NCI-H2227 (cell line): ENCODE results near the gene MT1F.
"Not testable (repeated sequence)": the region's sequence is repeated elsewhere in the genome, so short reads cannot be mapped to it uniquely, and the experiment has no call there.

ENCODE experiments used
- DNase-seq: peaks from one replicate; lab custom pipeline; 2025; ENCODE audit not compliant: unreplicated experiment; lab: John Stamatoyannopoulos, UW

Gene MT1F

DNA sequence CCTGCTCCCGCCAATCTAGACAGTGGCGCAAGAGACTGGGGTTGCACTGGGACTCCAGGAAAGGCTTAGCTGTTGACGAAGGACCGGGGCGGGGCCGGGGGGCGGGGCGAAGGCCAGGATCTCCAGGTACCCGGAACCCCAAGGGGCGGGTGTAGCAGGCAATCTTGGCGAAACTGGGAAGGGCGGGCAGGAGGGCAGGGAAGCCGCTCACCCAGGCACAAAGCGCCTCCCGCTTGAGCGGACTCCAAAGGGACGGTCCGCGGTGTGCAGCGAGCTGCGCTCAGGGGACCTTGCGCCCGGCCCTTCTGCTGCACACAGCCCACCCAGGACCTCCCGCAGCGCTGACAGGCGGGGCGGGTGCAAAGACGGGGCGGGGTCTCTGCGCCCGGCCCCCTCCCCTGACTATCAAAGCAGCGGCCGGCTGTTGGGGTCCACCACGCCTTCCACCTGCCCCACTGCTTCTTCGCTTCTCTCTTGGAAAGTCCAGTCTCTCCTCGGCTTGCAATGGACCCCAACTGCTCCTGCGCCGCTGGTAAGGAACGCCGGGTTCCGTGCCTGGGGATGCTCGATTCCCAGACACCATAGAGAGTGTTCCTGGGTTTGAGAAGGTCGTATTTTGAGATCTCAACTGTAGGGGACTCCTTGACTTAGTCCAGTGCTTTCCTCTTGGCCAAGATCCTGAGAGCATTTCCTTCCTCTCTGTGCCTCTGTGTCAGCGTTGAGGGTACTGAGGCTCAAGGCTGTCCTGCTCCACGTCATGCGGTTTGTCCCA is at the start of gene MT1F:
Gene MT1F, plus strand, starts transcription at position 405 of the 772 bp plus-strand sequence. Its CDS starts 100 bp downstream, at position 505.
- peak; percentile 89 for DNase-seq

DNA sequence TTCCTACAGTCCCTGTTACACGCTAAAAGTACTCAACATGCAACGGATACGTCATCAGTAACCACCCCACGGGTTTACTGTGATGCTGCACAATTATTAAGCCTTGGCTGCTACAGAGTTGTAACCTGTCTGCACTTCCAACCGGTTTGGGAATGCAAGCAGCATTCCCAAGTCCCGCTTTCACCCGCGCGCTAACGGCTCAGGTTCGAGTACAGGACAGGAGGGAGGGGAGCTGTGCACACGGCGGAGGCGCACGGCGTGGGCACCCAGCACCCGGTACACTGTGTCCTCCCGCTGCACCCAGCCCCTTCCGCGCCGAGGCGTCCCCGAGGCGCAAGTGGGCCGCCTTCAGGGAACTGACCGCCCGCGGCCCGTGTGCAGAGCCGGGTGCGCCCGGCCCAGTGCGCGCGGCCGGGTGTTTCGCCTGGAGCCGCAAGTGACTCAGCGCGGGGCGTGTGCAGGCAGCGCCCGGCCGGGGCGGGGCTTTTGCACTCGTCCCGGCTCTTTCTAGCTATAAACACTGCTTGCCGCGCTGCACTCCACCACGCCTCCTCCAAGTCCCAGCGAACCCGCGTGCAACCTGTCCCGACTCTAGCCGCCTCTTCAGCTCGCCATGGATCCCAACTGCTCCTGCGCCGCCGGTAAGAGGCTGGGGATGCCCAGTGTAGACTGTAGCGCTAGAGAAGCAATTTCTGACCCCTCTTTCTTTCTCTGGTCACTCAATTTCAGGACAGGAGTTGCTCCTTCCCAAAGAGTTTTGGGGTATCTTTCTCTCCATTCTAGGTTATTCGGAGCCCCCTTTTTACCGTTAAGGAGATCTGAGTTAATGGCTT is 49.5 kb upstream of the MT1F start, which contains the start of gene MT2A:
Gene MT2A, plus strand, starts transcription at position 542 of the 833 bp plus-strand sequence. Its CDS starts 72 bp downstream, at position 614.
- peak; percentile 93 for DNase-seq

DNA sequence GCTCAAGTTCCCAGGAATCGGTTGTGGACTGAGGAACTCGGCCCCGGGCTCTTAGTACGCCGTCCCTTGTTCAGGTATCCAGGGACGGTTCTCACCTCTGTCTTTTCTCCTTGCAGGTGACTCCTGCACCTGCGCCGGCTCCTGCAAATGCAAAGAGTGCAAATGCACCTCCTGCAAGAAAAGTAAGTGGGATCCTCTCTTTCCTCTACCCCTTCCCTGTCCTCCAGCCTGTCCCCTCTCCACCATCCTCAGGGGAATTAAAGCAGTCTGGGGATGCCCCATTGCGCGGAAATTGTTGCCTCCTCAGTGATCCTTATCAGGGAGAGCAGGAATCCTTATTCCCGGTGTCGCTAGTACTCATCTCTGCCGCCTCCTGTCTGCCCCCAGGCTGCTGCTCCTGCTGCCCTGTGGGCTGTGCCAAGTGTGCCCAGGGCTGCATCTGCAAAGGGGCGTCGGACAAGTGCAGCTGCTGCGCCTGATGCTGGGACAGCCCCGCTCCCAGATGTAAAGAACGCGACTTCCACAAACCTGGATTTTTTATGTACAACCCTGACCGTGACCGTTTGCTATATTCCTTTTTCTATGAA is 48.8 kb upstream of the MT1F start:
- DNase-seq, result no peak

DNA sequence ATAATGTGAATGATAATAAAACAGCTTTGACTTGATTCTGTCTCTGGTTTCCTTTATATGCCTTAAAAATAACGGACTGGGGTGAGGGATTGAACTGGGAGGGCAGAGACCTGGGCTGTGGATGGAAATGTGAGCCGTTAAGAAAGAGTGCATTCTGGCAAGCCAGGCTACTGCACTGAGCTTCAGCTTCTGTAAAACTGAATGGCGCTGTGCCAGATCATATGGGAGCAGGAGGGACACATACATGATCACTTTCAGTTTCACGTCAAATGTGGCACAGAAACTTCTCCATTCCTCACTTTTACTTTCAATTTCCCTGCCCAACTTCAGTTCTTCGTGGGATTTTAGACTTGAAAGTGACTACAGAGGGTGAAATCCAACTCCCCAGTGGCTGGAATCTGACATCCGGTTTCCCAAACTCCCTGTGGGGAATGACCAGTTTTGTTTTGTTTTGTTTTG is 48.3 kb upstream of the MT1F start:
- peak; percentile 19 for DNase-seq

DNA sequence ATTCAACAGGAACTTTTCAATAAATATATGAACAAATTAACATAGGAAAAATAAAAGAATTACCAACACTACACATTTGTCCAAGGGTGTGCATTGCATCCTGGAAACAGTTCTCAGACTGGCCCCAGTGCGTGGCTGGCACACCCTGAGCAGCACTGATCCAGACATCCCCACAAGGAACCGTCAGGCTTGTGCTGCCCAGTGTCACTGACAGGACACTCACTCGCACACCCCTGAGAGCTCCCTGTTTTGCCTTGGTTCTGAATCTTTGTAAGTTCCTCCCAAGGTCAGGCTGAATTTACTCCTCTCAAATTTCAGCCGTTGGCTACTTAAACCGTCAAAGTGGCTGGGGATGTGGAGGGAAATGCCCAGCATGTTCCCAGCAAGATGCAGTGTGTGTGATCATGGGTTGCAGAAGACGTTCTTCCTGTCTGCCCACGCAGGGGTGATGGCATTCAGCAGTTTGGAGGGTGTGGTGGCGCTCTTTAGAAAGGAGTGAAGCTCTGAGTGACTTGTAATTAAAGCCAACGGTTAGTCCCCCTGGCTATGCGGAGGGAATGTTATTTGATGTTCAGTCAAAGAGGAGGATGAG is 47.6 kb upstream of the MT1F start:
- no peak for DNase-seq

DNA sequence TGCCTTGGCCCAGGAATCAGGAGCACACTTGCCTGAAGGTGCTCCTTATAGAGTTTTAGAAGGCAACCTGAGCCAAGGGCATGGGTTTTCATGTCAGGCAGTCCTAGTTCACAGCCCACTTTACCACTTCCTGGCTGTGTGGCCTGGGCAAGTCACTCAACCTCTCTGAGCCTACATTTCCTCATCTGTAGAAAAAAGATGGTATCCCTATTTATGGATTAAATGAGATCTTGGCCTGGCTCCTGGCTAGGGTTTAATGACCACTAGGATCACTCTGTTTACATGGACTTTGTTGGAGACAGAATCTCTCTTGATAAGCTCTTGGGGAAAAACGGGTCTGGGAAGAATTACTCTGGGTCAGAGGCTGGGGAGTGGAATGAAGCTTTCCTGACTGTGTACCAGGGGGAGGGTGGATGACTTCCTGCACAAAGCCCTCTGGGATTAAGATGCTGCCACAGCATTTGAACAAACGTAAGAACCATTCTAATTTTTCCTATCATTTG is 47.1 kb upstream of the MT1F start:
- DNase-seq, result no peak

DNA sequence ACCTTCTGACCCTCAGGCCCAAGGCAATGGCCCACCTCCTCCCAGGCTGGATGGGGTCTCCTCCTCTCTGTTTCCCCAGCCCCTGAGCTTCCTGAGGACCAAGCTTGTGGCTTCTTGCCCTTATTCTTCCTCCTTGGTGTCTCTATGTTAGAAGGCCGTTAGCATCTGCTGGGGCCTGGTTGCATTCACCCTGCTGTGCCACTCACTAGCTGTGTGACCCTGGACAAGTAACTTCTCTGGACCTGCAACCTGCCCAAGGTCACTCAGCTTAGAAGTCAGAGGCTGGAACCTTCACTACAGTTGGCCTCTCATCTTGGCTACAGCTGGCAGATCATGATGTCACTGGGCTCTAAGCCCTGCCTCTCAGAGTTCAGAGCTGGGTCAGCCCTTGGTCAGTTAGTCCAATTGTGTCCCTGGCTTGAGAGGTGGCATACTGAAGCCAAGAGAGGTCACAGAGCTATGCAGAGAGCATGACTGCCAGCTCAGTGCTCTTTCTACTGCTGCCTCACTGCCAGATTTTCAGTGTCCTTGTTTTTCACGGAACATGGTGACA is 46.4 kb upstream of the MT1F start:
- no peak for DNase-seq

DNA sequence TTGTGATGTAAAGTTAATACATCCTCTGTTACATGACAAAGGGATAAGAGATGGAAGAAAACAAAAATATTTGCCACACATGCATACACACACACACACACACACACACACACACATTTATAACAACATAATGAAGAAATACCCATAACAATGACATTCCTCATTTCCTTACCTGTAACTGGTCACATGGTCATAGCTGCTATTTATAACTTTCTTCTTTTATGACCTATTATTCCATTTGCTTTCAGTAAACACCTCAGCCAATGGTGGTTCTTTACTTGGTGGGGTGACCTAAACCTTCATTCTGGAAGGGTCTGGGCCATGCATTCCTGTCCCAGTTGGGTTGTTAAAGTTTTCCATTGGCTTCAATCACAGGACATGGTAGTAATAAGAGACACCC is 44.1 kb upstream of the MT1F start:
- no peak for DNase-seq

DNA sequence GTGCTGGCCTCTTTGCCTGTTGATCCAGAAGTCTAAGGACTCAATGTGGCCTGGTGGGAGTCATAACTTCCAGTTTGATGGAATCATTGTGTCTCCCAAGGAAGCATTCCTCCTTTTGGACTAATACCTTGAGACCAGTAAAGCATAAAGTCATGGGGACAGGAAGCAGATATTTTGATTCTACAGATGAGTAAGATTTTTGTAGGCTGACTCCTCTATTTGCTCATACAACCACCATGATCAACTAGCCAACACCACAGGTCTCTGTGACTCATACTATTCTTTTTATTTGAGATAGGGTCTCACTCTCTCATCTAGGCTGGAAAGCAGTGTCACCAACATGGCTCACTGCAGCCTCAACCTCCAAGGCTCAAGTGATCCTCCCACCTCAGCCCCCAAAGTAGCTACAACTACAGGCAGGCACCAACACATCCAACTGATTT is 43.2 kb upstream of the MT1F start:
- DNase-seq, result no peak

DNA sequence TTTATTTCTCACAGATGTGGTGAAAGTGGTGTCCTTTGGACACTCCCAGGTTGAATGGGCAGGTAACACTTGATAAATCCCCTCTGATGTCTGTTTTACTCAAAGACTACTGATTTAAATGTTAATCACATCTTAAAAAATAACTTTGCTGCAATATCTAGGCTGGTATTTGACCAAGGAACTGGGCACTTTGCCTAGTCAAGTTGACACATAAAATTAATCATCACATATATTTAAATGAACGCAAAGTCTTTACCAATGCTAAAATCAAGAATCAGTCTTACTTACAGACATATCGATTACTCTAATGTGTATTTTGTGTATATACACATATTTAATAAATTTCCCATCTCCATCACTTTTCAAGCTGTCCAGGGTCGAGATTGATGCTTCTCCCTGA is 42.4 kb upstream of the MT1F start:
- no peak for DNase-seq

DNA sequence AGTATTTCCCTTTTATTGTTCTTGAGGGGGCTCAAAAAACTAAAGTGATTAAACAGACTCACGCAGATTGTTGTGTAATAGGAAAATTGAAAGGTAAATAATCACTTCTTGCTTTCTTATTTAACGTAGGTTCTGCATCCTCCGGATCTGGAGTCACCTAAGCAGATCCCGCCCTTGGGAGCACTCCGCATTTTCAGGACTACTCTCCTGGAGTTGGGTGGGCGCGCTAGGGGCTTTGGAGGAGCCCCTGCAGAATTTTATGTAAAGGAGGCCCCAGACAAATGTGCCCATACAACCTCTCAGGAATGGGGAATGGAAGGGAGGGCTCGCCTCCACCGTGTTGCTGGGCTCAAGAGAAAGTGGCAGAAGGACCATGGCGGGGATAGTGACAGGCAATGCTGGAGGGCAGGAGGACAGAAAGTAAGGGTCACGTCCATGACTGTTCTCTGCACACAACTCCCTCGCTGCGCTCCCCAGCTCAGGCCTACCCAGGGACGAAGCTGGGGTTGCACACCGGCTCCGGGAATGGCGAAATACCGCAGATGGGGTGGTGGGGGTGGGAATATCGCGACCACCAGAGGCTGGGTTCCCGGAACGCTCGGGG is 41.0 kb upstream of the MT1F start:
- no peak for DNase-seq

DNA sequence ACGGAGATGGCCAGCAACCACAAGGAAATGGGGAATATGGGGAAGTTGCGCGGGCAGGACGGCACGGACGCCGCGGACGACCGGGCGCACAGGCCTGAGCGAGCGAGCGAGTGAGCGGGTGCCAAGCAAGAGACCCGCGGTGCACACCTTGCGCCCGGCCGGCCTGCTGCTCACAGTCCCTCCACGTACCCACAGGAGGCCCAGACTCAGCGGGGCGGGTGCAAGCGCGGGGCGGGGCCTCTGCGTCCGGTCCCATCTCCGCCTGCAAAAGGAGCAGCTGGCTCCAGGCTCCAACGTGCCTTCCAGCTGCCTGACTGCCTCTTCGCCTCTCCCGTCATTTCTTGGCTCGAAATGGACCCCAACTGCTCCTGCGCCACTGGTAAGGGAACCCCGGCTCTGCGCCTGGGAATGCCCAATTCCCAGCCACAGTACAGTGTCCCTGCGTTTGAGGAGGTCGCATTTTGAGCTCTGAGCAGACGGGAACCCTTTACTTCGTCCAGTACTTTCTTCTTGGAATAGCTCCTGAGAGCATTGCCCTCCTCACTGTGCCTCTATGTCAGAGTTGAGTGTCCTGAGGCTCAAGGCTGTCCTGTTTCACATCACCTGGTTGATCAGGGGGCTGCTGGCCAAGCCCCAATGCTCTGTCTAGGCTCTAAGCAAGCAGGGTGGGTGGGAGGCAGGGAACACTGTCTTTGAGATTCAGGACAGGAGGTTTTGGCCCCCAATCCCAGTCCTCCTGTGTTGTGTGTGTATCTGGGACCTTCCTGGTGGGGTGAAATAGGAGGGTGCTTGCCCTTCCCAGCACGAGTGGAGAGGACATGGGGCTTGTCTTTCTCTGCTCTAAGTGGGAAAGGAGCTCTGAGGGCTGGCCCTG is 40.3 kb upstream of the MT1F start:
- DNase-seq, result no peak

DNA sequence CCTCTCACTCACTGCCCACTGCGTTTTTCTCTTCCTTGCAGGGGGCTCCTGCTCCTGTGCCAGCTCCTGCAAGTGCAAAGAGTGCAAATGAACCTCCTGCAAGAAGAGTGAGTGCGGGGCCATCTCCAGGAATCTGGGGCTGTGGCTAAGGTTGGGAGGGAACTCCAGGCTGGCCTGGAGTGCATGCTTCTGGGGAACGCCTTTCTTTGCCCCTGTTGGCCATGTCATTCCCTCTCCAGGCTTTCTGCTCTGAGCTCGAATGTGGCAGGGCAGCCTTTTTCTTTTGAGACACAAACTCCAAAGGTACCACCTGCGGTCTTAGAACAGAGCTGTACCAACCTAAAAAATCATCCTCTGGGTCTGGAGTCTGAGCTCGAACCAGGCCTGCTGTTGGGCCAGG is 39.6 kb upstream of the MT1F start:
- no peak for DNase-seq

DNA sequence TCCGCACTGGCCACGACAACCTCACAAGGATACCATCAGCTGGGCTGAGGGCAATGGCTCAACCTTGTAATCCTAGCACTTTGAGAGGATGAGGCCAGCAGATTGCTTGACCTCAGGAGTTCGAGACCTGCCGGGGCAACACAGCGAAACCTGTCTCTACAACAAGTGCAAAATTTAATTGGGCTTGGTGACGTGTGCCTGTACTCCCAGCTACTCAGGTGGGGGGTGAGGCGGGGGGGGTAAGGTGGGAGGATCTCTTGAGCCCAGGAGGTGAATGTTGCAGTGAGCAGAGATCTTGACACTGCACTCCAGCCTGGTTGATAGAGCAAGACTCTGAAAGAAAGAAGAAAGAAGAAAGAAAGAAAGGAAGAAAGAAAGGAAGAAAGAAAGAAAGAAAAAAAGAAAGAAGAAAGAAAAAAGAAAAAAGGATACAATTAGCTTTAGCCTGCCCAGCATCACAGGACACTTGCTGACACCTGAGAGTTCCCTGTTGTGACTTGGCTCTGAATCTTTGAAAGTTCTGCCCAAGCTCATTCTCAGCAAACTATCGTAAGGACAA is 37.3 kb upstream of the MT1F start:
- DNase-seq, result no peak

DNA sequence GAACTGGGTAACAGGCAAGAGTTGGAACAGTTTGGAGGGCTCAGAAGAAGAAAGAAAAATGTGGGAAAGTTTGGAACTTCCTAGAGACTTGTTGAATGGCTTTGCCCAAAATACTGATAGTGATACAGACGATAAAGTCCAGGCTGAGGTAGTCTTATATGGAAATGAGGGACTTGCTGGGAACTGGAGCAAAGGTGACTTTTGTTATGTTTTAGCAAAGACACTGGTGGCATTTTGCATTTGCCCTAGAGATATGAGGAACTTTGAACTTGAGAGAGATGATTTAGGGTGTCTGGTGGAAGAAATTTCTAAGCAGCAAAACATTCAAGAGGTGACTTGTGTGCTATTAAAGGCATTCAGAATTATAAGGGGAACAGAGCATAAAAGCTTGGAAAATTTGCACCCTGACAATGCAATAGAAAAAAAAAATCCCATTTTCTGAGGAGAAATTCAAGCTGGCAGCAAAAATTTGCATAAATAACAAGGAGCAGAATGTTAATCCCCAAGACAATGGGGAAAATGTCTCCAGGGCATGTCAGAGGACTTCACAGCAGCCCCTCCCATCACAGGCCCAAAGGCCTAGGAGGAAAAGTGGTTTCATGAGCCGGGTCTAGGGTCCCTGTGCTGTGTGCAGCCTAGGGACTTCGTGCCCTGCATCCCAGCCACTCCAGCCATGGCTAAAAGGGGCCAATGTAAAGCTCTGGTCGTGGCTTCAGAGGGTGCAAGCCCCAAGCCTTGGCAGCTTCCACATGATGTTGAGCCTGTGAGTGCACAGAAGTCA is 35.9 kb upstream of the MT1F start:
- not testable (repeated sequence) for DNase-seq

DNA sequence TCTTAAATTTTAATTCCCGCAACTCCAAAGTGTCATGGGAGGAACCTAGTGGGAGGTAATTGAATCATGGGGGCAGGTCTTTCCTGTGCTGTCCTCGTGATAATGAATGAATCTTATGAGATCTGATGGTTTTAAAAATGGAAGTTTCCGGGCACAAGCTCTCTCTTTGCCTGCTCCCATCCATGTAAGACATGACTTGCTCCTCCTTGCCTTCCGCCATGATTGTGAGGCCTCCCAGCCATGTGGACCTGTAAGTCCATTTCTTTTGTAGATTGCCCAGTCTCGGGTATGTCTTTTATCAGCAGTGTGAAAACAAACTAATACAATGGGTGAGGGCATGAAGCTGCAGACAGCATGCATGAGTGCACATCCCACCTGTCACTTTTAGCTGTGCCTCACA is 34.6 kb upstream of the MT1F start:
- DNase-seq, result not testable (repeated sequence)

DNA sequence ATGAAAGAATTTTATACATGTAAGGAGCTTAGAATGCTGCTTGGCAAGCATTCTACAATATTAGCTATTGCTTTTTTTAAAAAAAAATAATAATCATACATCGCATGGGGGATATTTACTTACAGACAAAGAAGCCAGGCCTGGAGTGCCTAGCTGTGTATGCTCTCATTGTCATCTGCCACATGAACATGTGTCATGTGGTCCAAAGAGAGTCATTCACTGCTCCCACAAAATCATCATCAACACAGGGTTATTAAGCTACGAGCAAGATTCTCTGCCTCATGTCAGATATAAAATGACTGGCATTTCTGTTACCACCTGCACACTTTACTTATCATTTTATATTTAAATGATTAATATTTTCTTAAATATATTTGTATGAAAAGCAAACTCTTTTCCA is 34.1 kb upstream of the MT1F start:
- DNase-seq, result no peak
